BE2C (cell line): ENCODE measurements around the gene FARS2.

Source experiments
- DNase-seq: peaks from one replicate; pipeline ENCODE4 v3.0.0-alpha.2; 2020
- H3K27me3 ChIP-seq: fragments of 250-450 bp; sonication (Bioruptor Pico); 2 replicates; pipeline ENCODE4 v1.5.1; 2020; ENCODE audit warnings: mild to moderate bottlenecking
- H3K36me3 ChIP-seq: fragments of 250-450 bp; sonication (Bioruptor Pico); 2 replicates; pipeline ENCODE4 v1.5.1; 2020; ENCODE audit warnings: mild to moderate bottlenecking
- H3K4me1 ChIP-seq: fragments of 250-450 bp; sonication (Bioruptor Pico); 2 replicates; pipeline ENCODE4 v1.5.1; 2020
- H3K4me3 ChIP-seq: 2 replicates; pipeline ENCODE4 v1.5.1; 2011; ENCODE audit warnings: low read depth, low read length
- H3K9me3 ChIP-seq: fragments of 250-450 bp; sonication (Bioruptor Pico); 2 replicates; pipeline ENCODE4 v1.5.1; 2020
- TF ChIP-seq, protein P1 (sequence below): IDR thresholded peaks from 2 replicates; pipeline ENCODE4 v1.5.1; 2012; ENCODE audit warnings: mild to moderate bottlenecking, low read depth, low read length

The FARS2 gene

DNA sequence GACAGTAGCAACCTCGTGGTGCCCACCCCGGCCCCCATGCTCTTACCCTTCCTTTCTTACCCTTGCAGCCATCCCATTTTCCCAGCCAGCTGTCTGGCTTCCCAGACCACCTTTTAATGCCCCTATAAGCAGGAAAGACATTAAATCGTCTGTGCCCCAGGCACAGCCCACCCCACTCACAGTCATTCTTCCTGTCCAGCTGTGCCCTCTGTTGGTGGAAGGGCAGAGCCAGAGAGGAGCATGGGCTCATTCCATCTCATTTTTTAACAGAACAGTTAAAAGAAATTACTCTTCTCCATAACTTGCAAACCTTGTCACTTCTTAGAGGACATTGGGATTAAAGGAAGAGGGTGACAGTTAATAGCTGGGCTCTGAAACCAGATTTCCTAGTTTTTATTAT lies 504.9 kb downstream of the FARS2 start:
- Histone ChIP-seq H3K36me3 (no peaks in the 10 kb centered on the region), H3K27me3 (no peaks in the 10 kb centered on the region; the same call in 1 of the 2 replicates), H3K9me3 (peaks cover 4% of the 10 kb centered on the region), H3K4me3 (no peak overlapping the region), H3K4me1 (peaks cover 3% of the 10 kb centered on the region; the same call in 1 of the 2 replicates)
- TF ChIP-seq, protein P1, sequence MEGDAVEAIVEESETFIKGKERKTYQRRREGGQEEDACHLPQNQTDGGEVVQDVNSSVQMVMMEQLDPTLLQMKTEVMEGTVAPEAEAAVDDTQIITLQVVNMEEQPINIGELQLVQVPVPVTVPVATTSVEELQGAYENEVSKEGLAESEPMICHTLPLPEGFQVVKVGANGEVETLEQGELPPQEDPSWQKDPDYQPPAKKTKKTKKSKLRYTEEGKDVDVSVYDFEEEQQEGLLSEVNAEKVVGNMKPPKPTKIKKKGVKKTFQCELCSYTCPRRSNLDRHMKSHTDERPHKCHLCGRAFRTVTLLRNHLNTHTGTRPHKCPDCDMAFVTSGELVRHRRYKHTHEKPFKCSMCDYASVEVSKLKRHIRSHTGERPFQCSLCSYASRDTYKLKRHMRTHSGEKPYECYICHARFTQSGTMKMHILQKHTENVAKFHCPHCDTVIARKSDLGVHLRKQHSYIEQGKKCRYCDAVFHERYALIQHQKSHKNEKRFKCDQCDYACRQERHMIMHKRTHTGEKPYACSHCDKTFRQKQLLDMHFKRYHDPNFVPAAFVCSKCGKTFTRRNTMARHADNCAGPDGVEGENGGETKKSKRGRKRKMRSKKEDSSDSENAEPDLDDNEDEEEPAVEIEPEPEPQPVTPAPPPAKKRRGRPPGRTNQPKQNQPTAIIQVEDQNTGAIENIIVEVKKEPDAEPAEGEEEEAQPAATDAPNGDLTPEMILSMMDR, result peak; percentile 76
- peak; percentile 55 for DNase-seq

DNA sequence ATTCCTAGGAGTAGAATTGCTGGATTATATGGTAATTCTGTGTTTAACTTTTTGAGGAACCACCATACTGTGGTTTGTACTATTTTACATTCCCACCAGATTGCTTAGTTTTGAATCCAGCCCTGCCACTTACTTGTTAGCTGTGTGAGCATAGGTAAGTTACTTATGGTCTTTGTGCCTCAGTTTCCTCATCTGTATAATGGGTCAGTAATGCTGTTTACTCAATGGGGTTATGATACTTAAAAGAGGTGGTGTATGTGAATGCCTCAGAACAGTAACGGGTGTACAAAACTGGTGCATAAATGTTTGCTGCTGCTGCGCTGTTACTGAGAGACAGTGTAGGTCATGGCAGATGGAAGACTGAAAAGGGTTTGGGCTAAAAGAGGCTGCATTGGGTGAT lies 506.2 kb downstream of the FARS2 start:
- DNase-seq, result no peak
- no peaks in the 10 kb centered on the region for H3K36me3 ChIP-seq
- TF ChIP-seq, protein P1, result no peak

DNA sequence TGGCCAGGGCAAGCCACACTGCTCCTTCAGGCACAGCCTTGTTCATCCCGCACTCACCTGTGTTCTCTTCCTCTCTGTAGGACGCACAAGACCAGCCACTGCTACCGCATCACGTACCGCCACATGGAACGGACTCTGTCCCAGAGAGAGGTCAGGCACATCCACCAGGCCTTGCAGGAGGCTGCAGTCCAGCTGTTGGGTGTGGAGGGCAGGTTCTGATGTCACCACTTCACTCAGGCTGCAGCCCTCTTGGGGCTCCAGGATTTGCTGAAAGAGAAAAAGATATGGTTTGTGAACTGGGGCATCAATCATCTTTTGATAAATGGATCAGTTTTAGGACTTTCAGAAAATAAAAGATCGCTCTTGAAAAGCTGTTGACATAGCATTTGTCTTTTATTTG lies 509.9 kb downstream of the FARS2 start:
- TF ChIP-seq, protein P1, result no peak
- H3K36me3 ChIP-seq, result no peaks in the 10 kb centered on the region
- no peak overlapping the region for H3K4me3 ChIP-seq
- H3K4me1 ChIP-seq, result peaks cover under 1% of the 10 kb centered on the region; the same call in 1 of the 2 replicates
- peaks cover 4% of the 10 kb centered on the region for H3K9me3 ChIP-seq
- DNase-seq, result no peak
- H3K27me3 ChIP-seq, result no peaks in the 10 kb centered on the region; the same call in 1 of the 2 replicates

More for the DNA sequence above, 506.2 kb downstream of the FARS2 start:
- peaks cover 4% of the 10 kb centered on the region for H3K9me3 ChIP-seq
- H3K27me3 ChIP-seq, result no peaks in the 10 kb centered on the region; the same call in 1 of the 2 replicates
- no peak overlapping the region for H3K4me3 ChIP-seq
- H3K4me1 ChIP-seq, result peaks cover 3% of the 10 kb centered on the region; the same call in 1 of the 2 replicates

DNA sequence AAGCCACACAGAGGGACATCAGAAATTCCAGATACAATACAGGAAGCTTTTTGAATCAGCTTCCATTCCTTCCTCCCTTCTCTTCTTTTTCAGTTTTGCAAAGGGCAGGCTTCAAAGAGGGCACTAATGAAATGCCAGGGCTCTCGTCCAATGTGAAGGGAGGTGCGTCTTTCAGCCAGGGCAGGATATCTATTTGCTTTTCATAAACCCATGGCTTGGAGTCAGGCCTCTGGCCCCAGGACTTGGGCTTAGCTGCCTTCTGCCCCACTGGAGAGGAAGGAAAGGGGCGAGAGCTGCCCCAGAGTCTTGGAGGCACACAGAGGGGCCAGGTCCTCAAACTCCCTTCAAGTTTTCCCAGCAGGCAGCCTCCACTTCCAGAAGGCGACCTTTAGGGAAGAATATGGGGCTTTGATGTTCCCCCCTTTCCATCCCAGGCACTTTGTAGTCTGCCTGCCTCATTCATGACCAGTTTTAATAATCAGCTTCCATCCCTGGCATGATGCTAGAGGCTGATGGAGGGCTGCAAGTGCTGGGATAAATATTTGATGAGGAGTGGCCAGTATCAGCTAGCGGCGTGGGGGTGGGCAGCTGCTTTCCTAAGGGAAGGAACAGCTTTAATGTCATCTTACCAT lies 510.6 kb downstream of the FARS2 start:
- H3K36me3 ChIP-seq, result no peaks in the 10 kb centered on the region; the same call in 1 of the 2 replicates

DNA sequence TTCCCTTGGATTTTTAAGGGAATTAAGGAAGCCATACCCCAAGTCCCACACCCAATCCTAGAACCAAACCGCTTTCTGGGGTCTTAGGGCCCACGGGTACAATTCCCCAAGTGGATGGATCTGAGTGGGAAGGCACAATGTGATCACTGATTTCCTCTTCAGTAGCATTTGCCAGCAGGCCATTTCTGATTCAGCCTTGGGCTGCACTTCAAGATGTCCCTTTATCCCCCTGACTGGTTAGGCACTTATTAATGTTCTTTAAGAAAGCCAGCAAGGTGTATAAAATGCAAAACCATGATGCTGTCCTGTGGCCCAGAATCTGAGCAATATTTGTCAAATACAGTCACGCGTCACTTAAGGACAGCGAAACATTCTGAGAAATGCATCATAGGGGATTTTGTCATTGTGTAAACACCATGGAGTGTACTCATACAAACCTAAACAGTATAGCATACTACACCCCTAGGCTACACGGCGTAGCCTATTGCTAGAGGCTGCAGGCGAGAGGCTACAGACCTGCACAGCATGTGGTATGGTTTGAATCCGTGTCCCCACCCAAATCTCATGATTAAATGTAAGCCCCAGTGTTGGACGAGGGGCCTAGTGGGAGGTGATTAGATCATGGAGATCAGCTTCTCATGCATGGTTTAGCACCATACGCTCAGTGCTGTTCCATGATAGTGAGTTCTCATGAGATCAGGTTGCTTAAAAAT lies 511.3 kb downstream of the FARS2 start:
- no peaks in the 10 kb centered on the region for H3K9me3 ChIP-seq
- no peaks in the 10 kb centered on the region for H3K27me3 ChIP-seq
- no peak overlapping the region for H3K4me3 ChIP-seq
- no peak for DNase-seq
- no peaks in the 10 kb centered on the region for H3K4me1 ChIP-seq
- H3K36me3 ChIP-seq, result no peaks in the 10 kb centered on the region; the same call in 1 of the 2 replicates
- TF ChIP-seq, protein P1, result no peak

More for the DNA sequence above, 510.6 kb downstream of the FARS2 start:
- Histone ChIP-seq H3K4me3 (no peak overlapping the region), H3K9me3 (peaks cover 1% of the 10 kb centered on the region), H3K4me1 (no peaks in the 10 kb centered on the region), H3K27me3 (no peaks in the 10 kb centered on the region)
- TF ChIP-seq, protein P1, result no peak
- DNase-seq, result no peak

DNA sequence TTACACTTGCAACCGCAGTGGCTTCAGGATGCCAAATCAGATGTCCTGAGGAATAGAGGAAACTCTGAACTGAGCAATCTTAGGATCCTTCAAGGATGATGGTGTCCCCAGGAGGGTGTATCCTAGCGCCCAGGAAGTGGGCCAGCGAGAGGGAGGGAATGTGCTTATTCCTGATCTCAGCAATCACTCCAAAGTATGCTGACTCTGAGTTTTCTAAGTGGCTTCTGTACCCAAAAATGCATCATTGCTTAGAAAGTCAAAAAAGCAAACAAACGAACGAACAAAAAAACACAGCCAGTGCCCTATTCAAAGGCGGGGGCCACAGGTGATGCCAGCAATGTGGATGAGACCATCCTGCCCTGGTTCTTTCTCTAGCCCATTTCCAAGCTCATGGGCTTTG lies 514.8 kb downstream of the FARS2 start:
- Histone ChIP-seq H3K27me3 (no peaks in the 10 kb centered on the region), H3K4me1 (no peaks in the 10 kb centered on the region), H3K9me3 (no peaks in the 10 kb centered on the region), H3K36me3 (no peaks in the 10 kb centered on the region; the same call in 1 of the 2 replicates), H3K4me3 (no peak overlapping the region)
- DNase-seq, result no peak
- TF ChIP-seq, protein P1, result no peak
